Stimulated activated CD4-positive, alpha-beta T cell treated with anti-CD3 and anti-CD28 coated beads, Interleukin-15, amount 100 ng/mL, for 48 hours (primary cell): ENCODE results near the gene SUGP2.
"Not testable (repeated sequence)": the region's sequence is repeated elsewhere in the genome, so short reads cannot be mapped to it uniquely, and the experiment has no call there.

Experiments used
- DNase-seq, 2 donors: peaks; one replicate each; pipeline ENCODE4 v3.0.0-alpha.2; 2020; ENCODE audit warnings: low read depth in 2 of 2

The SUGP2 gene

DNA sequence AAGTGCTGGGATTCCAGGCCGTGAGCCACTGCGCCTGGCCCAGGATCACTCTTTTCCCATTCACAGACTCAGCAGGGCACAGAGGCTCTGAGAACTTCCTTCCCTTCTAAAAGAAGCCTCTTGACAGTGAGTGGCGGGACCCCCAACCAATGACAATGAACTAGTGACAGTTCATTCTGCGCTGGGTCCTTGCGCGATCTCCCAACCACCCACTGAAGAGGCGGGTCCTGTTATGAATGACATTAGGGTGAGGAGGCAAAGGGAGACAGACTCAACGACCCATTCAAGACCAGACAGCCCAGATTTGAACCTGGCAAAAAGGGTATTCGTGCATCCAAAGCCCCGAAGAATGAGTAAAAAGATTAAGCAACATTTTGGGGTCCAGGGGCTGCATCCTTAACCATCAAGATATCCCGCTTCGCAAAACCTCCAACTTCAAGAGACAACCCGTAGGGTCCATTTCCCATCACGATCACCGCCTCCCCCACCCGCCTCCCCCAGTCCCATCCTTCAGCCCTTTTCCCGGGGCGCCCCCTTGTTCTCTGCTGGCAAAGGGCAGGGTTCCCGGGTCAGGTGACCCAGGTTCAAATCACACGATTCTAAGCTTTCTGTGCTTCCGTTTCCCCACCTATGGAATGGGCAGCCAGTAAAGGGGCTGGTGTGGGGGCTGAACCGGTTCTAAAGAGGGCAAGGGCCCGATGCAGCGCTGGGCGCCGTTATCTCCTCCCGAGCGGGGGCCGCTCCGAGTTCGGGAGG, 719 bp downstream of the SUGP2 start:
- peak; percentile 82 to 86 for DNase-seq

DNA sequence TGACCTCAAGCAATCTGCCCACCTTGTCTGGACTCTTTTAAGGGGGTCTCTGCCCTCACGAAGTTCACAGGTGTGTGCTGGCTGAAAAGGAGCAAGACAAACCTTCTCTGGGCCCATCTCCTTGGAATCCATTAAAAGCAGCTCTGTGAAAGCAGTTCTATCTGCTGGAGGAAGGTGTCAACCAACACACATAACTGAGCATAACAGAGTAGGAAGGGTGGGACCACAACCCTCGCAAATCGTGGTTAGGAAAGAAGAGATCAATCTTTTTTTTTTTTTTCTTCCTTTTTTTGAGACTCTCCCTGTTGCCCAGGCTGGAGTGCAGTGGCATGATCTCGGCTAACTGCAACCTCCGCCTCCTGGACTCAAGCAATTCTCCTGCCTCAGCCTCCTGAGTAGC, 1.4 kb downstream of the SUGP2 start:
- no peak for DNase-seq

- DNase-seq = no peak
These were observed 4.8 kb downstream of the SUGP2 start for GRCh38 chr19:19028526-19028925.

- DNase-seq = no peak
These were observed 6.1 kb downstream of the SUGP2 start for GRCh38 chr19:19027228-19027627.

GRCh38 chr19:19026299-19026971, 6.9 kb downstream of the SUGP2 start:
- DNase-seq = no peak

GRCh38 chr19:19025861-19026260, 7.5 kb downstream of the SUGP2 start:
- DNase-seq = no peak

DNA sequence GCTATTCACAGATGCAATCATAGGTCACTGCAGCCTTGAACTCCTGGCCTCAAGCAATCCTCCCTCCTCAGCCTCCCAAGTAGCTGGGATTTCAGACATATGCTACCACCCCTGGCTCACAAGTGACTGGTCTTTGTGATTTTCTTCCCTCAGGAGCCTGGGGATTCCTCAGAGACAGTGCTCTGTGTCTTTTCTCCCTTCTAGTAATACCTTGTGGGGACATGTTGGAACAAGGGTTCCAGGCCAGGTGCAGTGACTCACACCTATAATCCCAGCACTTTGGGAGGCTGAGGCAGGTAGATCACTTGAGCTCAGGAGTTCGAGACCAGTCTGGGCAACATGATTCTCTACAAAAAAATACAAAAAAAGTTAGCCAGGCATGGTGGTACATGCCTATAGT, 9.9 kb downstream of the SUGP2 start:
- not testable (repeated sequence) for DNase-seq

GRCh38 chr19:19022380-19022961, 10.8 kb downstream of the SUGP2 start:
- no peak for DNase-seq

- DNase-seq = no peak
These were observed 12.2 kb downstream of the SUGP2 start for GRCh38 chr19:19021115-19021514.

- DNase-seq = no peak
These were observed 22.8 kb downstream of the SUGP2 start for GRCh38 chr19:19010551-19010950.

- no peak for DNase-seq
These were observed 23.4 kb downstream of the SUGP2 start for GRCh38 chr19:19009951-19010350.

- DNase-seq = no peak
These were observed 27.1 kb downstream of the SUGP2 start for GRCh38 chr19:19006213-19006612.

DNA sequence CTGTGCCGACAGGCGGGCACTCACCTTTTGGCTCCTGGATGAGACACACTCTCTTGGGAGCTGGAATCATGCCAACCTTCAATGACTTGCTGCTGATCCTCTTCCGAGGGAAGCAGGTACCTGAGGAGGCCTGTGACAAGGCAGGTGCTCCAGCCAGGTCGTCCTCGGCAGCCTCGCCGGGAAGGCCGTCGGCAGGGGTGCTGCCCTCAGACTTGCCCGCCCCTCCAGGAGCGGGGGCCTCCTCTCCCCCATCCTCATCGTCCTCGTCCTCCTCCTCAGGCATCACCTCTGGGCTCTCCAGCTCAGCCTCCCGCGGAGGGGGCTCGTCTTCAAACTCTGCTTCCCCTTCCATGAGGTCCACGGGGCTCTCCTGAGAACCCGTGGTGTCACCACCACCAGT, 29.2 kb downstream of the SUGP2 start:
- DNase-seq = no peak

GRCh38 chr19:18999896-19000620, 33.3 kb downstream of the SUGP2 start:
- no peak for DNase-seq

DNA sequence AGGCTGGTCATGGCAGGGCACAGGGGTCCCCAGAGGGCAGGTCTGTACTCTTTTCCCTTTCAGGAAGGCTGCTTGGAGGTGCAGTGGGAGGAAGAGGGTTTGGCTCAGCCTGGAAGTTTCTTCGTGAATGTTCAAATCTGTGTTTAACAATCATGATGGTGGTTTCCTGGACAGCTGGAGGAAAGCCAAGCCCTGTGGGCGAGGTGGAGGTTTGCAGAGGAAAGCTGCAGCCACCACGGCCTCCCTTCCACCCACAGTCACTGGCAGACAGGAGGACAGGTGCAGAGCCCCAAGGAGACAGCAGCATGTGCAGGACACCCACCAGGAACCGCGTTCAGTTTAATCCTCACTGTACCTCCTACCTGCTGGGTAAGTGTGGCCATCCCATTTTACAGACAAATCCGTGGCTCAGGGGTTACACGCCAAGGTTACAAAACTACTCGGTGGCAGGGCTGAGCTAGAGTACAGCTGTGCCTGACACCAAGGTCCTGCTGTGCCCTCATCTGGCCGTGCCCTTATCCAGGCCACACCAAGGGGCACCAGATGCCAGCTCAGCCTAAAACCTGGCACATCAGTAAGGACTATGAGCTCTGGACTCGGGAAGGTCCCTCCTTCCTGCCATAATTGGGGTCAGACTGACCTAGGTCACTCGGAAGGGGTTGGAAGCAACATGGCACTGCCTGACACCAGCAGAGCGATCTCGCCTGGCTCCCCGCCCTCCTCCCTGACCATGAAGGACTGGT, 34.1 kb downstream of the SUGP2 start:
- no peak for DNase-seq

DNA sequence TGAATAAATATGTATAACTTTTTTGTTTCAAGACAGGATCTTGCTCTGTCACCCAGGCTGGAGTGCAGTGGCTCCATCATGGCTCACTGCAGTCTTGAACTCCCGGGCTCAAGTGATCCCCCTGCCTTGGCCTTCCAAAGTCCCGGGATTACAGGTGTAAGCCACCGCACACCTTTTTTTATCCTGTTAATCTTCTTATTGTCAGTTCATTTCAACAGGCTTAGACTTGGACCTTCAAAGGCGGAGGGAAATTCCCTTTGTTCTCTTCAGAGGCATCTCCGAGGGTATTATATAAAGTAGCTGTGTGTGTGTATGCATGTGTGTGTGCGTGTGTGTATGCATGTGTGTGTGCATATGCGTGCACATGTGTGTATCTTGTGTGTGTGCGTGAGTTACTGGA, 35.0 kb downstream of the SUGP2 start:
- no peak for DNase-seq

GRCh38 chr19:18996796-18997394, 36.4 kb downstream of the SUGP2 start:
- no peak for DNase-seq

DNA sequence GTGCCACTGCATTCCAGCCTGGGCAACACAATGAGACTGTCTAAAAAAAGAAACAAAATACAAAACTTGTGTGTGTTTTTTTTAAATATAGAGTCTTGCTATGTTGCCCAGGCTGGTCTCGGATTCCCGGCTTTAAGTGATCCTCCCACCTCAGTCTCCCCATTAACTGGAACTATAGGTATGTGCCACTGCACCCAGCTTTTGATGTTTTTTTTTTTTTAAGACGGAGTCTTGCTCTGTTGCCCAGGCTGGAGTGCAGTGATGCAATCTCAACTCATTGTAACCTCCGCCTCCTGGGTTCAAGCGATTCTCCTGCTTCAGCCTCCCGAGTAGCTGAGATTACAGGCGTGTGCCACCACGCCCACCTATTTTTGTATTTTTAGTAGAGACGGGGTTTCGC, 37.0 kb downstream of the SUGP2 start:
- no peak for DNase-seq

- DNase-seq = no peak
These were observed 37.5 kb downstream of the SUGP2 start for GRCh38 chr19:18995804-18996241.

- no peak for DNase-seq
These were observed 40.2 kb downstream of the SUGP2 start for GRCh38 chr19:18993115-18993514.

- no peak for DNase-seq
These were observed 40.6 kb downstream of the SUGP2 start for GRCh38 chr19:18992696-18993095.
